NCI-H146 treated with DMSO at 0.1 percent for 48 hours (cell line): ENCODE data around the gene GSX2.
"Not testable (repeated sequence)": the region's sequence is repeated elsewhere in the genome, so short reads cannot be mapped to it uniquely, and the experiment has no call there.

ENCODE experiments used
- DNase-seq: peaks from one replicate; lab custom pipeline; 2025; ENCODE audit not compliant: unreplicated experiment; lab: John Stamatoyannopoulos, UW

The GSX2 gene

GRCh38 chr4:54102531-54103106 is 2.7 kb downstream of the GSX2 start:
- no peak for DNase-seq

GRCh38 chr4:54103190-54103574 is 3.2 kb downstream of the GSX2 start:
- no peak for DNase-seq

- no peak for DNase-seq
Observed at GRCh38 chr4:54104907-54105306, 4.9 kb downstream of the GSX2 start.

- DNase-seq = no peak
Observed at GRCh38 chr4:54107951-54108748, 8.2 kb downstream of the GSX2 start.

GRCh38 chr4:54109241-54110018 is 9.5 kb downstream of the GSX2 start:
- no peak for DNase-seq

- DNase-seq = no peak
Observed at GRCh38 chr4:54110019-54110416, 10.1 kb downstream of the GSX2 start.

GRCh38 chr4:54113206-54113605 is 13.2 kb downstream of the GSX2 start:
- DNase-seq = not testable (repeated sequence)

- DNase-seq = not testable (repeated sequence)
Observed at GRCh38 chr4:54116246-54116645, 16.3 kb downstream of the GSX2 start.

- no peak for DNase-seq
Observed at GRCh38 chr4:54118850-54119589, 19.1 kb downstream of the GSX2 start.

- no peak for DNase-seq
Observed at GRCh38 chr4:54120518-54120917, 20.6 kb downstream of the GSX2 start.

GRCh38 chr4:54127660-54128059 is 27.7 kb downstream of the GSX2 start:
- DNase-seq = no peak

GRCh38 chr4:54128694-54129093 is 28.7 kb downstream of the GSX2 start:
- not testable (repeated sequence) for DNase-seq

- no peak for DNase-seq
Observed at GRCh38 chr4:54139332-54139731, 39.4 kb downstream of the GSX2 start.

GRCh38 chr4:54140287-54140686 is 40.3 kb downstream of the GSX2 start:
- no peak for DNase-seq

GRCh38 chr4:54144199-54144598 is 44.2 kb downstream of the GSX2 start:
- DNase-seq = no peak

- DNase-seq = no peak
Observed at GRCh38 chr4:54144661-54145171, 44.8 kb downstream of the GSX2 start.

- DNase-seq = no peak
Observed at GRCh38 chr4:54146139-54146538, 46.2 kb downstream of the GSX2 start.

GRCh38 chr4:54149323-54149722 is 49.4 kb downstream of the GSX2 start:
- DNase-seq = no peak
